GM19099 (cell line): ENCODE results near the gene NELFCD.

Source experiments
- POLR2A ChIP-seq: IDR thresholded peaks from 3 replicates; pipeline ENCODE4 v1.6.1; 2011; ENCODE audit warnings: low read depth; ENCODE audit not compliant: insufficient read length; ENCODE audit errors: extremely low read depth

NELFCD gene

GRCh38 chr20:59024111-59024530 is 43.1 kb downstream of the NELFCD start:
- no peak for TF ChIP-seq POLR2A

DNA sequence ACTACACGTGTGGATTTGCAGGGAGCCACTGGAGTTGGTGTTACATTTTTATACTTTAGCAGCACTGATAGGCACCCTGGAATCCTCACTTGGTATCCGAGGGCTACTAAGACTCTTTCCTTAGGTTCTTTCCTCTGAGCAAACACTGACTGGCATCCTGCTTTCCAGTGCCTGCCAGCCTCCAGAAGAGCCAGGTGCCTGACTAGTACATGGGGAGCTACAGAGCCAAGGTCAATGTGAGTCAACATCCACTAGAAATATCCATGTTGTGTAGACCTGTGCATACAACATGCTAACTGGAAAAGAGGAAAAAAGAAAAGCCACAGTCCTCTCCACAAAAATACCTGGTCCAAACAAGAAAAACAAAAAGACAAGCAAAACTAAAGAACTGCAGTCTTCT is 44.0 kb downstream of the NELFCD start:
- TF ChIP-seq POLR2A: no peak

DNA sequence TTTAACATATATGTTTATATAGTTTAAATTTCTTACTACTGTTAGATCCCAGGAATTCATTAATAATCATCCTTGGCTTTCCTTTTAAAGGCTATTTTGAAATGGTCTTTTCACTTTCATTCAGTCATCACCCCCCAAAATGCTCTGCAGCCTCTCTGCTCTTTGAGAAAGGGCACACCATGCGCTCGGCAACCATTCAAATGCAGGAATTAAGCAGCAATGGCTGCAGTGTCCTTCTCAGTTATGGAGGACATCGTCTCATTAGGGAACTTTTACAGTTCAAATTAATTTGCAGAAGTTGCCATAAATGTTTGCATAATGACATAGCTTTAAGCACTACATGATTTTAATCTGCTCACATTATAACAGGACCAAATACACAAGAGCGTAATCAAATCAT is 44.5 kb downstream of the NELFCD start:
- TF ChIP-seq POLR2A: no peak

DNA sequence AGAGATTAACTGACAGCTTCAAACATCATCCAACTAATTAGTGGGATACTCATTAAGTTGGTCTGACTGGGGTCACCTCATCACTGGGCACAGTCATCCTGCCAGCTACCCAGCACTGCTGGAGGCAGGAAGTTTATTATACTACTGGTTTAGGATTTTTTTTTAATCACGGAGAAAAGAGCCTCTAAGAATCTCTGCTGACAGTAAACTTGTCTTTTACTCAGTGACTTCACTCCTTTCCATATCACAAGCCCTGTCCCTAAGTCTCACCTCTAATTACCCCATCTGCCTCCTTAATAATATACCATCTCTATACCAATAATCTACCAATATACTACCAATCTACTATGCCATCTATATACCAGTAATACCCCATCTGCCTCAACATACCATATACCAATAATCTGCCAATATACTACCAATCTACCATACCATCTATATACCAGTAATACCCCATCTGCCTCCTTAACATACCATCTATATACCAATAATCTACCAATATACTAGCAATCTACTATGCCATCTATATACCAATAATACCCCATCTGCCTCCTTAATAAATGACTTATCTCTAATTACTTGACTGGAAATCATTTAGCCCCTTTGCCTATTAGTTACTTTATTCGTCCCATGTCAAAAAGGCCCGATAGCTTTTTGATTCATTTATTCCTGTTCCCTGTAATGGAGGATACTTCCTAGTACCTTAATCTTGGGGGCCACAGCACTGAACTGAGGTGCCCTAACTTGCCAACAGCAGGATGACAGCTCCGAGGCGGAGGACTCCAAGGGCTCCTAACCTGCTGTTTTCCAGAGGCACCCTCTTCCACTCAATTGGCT is 46.1 kb downstream of the NELFCD start:
- TF ChIP-seq POLR2A: no peak

DNA sequence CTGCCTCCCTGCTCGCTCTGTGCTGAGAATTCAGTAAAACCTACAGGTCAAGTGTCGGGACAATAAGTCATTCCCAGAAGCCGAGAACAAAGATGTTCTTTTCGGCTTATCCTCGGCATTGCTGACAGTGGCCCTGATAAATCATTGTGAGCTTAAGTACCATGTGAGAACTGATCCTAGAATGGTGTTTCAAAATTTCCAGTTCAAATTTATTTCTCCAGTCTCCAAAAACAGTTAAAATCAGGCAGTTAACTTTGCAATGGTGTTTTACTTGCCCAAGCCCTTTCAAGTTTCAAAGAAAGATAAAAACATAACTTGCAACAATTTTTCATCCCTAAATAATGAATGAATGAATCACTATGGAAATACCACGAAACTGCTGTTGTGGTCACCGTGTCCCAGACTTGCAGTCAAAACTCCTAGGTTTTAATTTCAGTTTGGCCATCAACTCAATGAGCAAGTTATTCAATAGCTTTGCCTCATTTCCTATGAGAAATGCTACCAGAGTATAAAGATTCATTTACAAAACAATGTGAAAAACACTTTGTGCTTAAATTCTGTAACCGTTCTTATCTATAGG is 46.8 kb downstream of the NELFCD start:
- TF ChIP-seq POLR2A: no peak

DNA sequence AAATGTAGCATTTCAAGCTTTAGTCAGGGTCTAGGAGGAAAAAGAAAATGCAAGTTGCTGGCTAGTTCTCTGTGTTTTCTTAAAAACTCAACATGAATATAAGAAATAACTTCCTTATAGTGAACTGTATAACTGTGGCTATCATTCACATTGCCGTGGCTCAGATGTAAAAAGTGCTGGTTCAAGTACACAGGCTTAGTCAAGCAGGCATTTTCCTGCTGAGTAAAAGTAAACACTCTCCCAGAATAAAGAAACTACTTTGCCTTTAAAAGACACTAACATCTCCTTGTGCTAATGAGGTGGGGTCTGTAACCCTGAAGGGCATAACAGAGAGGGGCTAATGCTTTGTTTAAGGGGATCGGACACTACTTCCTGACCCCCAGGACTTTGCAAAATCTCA is 47.8 kb downstream of the NELFCD start:
- TF ChIP-seq POLR2A: no peak

- TF ChIP-seq POLR2A: peak; percentile 6
Observed at GRCh38 chr20:59030911-59031563, 50.0 kb downstream of the NELFCD start.

- no peak for TF ChIP-seq POLR2A
Observed at GRCh38 chr20:59031564-59032022, 50.5 kb downstream of the NELFCD start.

DNA sequence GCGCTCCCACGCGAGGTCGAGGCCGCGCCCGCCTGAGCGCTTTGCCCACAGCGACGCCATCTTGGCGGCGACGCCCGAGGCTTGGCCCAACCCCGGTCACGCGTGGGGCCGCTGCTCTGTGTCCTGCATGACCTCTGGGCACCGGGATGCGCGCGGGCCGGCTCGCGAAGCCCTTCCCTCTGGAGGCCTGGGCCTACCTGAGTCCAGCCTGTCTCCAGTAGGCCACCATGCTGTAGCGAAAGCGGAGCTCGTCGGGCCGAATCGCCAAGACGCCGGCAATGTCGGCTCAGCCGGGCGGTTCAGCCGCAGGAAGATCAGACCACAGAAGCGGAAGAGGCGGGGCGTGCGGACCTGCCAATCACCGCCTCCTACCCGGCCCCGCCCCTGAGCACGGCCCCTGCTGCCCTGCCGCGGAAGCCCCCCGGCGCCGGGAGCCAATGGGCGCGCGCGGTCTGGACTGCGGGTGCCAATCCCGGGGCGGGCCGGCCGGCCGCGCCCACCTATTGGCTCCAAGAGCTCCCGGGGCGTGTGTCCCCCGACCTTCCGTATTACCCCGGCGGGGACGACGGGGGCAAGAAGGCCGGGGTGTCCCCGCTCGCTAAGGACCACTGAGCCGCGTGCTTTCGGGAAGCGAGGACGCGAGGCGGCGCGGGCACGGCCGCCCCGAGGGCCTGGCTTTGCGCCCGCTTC is 51.1 kb downstream of the NELFCD start, which contains the start of gene ATP5F1E:
Gene ATP5F1E, minus strand, starts transcription at position 313 of the 690 bp plus-strand sequence. Its CDS starts 84 bp downstream, at position 229.
- peak; percentile 94 for TF ChIP-seq POLR2A

GRCh38 chr20:59032713-59033059 is 51.6 kb downstream of the NELFCD start:
- TF ChIP-seq POLR2A: no peak

GRCh38 chr20:59033093-59033492 is 52.0 kb downstream of the NELFCD start:
- no peak for TF ChIP-seq POLR2A

GRCh38 chr20:59033616-59034165 is 52.6 kb downstream of the NELFCD start:
- TF ChIP-seq POLR2A: no peak

GRCh38 chr20:59035381-59035780 is 54.3 kb downstream of the NELFCD start:
- no peak for TF ChIP-seq POLR2A

GRCh38 chr20:59037386-59037785 is 56.3 kb downstream of the NELFCD start:
- no peak for TF ChIP-seq POLR2A

- TF ChIP-seq POLR2A: no peak
Observed at GRCh38 chr20:59039233-59039632, 58.2 kb downstream of the NELFCD start.
